Glomerular visceral epithelial cell (primary cell): Measurements from ENCODE around the gene NEUROD4.
"Not testable (repeated sequence)": the region's sequence is repeated elsewhere in the genome, so short reads cannot be mapped to it uniquely, and the experiment has no call there.

ENCODE experiments used
- DNase-seq: peaks from one replicate; pipeline ENCODE4 v3.0.0-alpha.2; 2016; ENCODE audit errors: extremely low spot score

NEUROD4 gene, protein sequence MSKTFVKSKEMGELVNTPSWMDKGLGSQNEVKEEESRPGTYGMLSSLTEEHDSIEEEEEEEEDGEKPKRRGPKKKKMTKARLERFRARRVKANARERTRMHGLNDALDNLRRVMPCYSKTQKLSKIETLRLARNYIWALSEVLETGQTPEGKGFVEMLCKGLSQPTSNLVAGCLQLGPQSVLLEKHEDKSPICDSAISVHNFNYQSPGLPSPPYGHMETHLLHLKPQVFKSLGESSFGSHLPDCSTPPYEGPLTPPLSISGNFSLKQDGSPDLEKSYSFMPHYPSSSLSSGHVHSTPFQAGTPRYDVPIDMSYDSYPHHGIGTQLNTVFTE

DNA sequence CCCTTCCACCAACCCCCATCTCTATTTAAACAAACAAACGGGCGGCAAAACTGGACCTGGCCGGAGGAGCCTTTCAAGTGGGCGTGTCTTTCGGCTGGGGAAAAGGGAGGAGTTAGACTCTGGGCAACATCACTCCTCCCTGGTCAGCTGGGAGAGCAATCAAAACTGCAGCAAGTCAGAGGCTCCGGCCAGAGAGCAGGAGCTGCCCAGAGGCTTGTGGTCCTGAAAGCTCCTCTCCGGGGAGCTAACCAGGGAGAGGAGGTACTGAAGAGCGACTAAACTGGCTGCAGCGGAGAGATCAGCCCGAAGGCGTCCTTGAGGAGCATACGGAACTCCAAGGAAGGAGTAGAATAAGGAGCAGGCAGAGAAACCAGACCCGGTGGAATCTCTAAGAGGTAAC, at the start of gene NEUROD4:
NEUROD4 (plus strand) TSS at position 191 of the 400 bp plus-strand sequence. CDS start 6,466 bp downstream, outside the sequence.
- DNase-seq = peak; percentile 25

DNA sequence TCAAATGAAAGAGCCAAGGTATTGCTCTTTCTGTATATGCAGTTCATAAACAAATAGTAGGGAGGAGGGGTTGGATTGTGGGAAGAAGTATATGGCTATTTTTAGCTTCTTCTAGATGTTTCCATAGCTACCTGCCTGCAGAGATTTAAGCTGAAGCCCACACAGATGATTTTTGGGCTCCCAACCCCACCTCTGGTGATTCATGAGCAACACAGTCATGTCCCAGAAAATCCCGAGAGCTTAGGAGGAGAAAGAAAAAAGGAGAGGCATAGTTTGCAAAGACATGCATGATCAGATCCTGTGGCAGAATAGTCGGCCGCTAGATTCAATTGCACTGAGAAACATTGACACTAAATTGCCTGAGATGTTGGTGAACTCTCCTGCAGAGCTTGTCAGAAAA, 49.0 kb upstream of the NEUROD4 start:
- DNase-seq = no peak

DNA sequence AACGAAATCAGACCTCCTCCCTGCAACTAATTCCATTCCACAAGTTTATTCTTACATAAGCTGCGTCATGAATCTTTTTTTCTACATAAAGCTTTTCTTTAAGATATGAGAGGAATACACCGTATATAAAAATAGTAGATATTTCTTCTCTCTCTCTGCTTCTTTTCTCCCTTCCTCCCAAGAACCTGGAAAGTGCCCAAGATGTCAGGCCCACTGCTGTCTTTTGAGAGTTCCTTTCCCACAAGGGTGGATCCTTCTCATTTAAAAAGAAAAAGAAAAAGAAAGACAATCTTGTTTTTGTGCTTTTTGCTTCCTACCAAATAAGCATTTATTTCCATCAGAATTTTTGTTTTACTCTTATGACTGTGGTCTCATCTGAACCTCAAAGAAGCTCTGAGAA, 46.2 kb upstream of the NEUROD4 start:
- no peak for DNase-seq

DNA sequence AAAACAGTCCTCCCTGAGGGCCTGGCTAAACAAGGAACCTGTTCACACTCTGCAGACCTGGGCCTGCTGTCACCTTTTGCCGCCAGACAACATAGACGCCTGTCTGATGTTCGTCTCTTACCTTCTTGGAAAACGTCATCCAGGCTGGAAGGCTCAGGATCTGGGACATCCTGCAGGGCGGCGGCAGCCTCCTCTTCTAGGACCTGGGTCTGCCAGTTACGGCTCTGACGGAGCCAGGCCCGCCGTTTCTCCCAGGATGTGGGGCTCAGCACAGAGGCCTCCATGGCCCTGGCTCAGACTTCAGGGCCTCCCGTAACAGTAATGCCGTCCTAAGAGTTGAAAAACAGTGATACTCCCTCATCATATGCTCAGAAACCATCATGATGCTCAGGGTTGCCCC, 45.5 kb upstream of the NEUROD4 start:
- DNase-seq = no peak

DNA sequence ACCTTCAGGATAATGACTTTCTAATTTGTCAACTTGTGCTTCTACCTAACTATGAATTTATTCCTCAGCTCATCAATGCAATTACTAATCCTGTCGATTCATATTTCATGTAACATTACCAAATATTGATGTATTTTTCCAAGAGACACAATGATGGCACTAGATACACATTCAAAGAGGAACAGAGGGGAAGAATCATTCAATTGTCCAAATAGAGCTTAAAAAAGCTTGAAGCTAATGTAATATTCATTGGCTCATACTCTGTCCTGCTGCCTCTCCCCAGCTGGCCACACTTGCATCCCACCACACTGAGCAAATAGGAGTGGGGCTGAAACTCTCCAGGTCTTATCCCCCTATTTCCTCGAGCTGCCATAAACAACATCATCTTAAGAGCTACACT, 44.5 kb upstream of the NEUROD4 start:
- DNase-seq = no peak

DNA sequence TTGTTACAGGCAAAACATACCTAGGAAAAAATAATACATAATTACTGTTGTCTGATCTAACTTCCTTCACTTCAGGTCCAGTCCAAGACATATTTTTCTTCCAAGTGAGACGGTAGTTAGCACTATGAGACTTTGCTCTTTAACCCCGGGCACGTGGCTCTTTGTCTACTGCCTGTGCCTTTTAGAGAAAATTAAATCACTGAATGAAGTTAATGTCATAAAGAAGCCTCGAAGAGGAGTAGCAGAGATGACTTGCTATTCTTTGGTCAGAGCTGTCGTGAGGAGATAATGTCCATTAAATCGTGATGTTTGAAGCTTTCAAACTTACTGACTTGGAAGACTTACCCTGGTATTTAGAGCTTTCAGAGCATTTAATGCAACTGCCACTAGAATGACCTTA, 43.9 kb upstream of the NEUROD4 start:
- no peak for DNase-seq

DNA sequence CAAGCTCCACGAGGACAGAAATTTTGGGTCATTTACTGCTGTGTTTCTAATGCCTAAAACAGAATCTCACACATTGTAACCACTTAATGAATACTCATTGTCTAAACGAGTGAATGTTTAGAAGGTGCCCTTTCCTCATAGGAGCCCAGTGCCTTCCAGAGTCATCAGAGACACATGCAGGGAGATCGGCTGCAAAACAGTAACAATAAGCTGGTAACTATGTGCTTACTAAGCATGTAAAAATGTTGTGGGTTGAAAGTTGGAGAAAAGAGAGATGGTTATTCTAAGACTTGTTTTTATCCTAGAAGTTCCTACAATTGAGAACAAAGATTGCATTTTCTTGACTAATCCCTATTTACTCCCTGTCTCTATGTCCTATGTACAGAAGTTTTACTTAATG, 42.6 kb upstream of the NEUROD4 start:
- DNase-seq = peak; percentile 8

DNA sequence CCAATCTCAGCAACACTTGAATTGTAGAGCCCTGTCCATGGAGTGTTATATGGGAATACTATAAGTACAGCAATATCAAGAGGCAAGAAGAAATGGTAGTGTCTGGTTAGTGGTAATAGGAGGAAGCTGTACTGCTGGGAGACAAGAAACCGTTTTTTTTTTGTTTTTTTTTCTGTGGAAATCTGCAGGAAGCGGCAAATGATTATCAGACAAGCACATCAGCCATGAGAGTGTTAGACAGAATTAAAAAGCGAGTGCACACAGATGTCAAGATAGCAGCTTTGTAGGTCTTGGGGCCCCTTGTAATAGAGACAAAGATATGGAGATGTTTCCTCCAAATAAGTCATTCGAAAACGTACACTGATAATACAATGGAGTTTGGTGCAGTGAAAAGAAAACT, 41.9 kb upstream of the NEUROD4 start:
- no peak for DNase-seq

DNA sequence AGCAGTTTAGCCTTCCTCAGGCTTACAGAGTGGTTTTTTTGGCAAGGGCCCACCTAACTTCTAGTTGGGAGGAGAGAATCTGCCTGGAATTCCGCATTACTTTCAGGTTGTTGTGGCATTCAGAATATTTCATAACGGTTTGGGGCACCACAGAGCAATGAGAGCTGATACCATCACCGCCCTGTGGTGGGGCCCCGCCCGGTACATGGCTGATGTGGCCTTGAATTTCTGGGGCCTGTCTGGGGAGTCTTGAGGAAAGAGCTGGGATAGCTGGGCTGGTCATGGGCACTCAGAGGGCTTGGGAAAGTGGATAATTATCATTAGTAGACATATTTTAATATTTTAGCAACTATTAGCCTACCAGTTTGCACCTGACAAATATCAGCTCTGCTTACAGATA, 39.4 kb upstream of the NEUROD4 start:
- no peak for DNase-seq

DNA sequence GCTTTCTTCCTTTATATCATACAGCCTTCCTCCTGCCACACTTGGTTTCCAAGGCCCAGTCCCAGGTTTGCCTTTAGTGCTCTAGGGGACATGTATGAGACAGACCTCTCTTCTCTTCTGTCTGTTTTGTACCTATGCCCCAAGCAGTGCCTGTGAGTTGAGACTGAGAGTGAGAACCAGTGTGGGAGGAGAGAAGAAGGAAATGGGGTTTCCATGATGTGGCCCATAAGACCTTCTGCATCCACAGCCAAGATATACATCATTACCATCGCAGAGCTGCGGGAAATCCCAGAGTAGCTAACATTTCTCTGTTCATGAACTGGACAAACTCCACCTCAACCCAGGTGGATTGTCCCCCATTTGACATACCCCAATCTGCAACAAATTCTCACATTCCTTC, 38.0 kb upstream of the NEUROD4 start:
- no peak for DNase-seq

DNA sequence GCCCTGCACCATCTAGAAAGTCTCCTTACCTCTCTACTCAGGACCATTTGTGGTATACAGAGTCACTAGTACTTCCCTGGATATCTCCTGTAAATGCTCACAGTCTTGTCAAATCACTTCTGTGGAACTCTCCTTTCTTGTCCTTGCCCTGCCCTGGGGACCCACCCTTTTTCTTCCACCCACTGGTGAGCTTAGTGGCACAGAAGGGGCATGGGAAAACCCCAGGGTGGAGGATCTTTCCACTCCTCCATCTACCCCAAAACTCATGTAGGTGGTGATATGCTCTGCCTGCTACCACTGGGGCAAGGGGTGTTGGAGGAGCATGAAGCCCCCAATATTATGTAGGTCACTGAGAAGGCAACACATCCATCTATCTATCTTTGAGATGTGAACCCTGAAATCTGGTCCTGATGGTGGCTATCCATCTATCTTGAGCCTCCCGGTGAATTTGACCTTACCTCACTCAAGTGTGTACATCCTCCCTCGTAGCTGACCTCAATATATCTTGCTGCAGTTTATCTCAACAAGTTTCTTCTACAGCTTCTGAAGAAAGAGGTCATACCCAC, 36.2 kb upstream of the NEUROD4 start:
- DNase-seq = no peak

DNA sequence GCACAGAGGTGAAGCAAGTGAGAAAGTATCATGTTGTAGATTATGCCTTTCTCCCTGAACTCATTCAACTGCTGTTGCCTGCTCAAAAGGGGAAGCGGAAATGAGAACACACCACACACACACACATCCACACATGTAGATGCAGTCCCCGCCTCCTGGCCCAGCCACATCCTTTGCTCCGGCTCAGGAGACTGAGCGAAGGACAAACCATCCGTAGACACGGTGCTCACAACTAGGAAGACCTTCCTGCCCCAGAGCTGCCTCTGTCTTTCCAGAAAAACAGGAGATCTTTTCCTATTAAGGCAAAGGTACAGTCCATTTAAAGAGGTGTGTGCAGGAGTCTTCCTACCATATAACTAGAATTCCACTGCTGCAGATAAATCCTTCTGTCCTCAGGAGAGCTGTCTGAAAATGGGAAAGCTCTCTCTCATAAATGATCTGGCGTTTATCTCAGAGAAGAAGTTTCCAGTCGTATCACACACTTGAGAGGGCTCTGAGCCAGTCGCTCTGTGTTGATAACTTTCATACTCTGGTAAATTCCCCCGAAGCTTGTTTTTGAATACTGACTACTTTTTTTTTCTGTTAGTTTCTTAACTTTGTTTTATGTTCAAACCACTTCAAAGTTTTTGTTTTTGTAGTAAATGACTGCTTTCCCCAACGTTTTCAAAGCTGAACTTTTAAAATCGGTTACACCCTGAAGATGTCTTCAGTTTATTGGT, 35.0 kb upstream of the NEUROD4 start, which contains the start of gene TESPA1:
TESPA1 (minus strand) TSS at position 105 of the 719 bp plus-strand sequence. CDS start 10,200 bp downstream, outside the sequence.
- DNase-seq = no peak

DNA sequence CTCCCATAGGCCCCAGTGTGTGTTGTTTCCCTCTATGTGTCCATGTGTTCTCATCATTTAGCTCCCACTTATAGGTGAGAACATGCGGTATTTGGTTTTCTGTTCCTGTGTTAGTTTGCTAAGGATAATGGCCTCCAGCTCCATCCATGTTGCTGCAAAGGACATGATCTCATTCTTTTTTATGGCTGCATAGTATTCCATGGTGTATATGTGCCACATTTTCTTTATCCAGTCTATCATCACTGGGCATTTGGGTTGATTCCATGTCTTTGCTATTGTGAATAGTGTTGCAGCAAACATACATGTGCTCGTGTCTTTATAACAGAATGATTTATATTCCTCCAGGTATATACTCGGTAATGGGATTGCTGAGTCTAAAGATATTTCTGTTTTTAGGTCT, 33.0 kb upstream of the NEUROD4 start:
- not testable (repeated sequence) for DNase-seq

DNA sequence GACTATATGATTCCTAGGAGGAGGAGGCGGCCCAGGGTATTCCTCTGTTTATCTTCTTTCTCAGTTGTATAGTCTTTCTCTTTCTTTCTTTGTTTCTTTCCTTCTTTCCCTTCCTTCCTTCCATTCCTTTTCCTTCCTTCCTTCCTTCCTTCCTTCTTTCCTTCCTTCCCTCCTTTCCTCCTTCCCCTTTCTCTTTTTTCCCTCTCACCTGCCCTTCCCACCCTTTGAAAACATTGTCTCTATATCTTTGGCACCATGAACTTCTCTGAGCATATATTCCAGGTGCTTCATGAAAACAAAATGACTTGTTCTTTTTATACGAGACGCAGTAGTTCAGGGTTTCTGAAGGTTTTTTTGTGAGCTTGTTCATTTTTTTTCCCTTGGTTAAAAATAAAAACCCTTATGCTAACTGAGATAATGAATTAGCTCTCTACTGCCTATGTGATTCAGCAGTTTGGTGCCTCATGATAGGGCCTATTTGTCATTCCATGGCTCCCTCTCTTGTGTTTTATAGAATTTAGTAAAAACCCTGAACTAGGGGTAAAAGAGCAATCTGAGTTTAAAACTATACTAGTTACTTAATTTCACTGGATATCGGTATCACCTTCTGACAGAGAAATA, 32.1 kb upstream of the NEUROD4 start:
- DNase-seq = no peak

DNA sequence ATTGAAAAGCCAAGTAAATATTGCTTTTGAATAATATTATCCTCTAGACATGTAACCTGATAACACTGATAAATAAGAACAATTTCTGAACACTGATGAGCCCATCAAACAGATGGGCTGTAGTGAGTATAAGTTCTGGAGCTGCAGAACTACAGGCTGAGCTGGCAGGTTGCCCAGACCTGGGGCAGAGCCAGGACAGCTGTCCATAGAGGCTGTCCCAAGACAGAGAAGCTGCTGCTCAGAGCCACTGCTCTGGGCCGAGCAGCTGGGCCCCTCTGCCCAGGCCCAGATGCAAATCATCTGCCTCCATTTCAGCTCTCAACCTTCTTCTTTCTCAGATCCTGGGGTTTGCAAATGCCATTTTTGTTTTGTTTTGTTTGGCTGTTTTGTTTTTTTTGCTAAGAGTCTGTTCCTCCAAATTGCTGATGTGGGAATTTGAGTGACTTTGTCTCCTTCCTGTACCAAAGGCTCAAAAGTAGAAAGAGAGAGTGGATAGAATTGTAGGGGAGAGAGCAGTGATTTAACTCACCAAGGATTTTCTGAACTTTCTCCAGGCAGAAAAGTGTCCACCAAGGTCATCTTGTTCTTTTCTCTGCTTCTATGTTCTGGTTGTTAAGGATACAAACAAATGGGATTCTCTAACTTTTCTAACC, 31.2 kb upstream of the NEUROD4 start:
- DNase-seq = peak; percentile 10

DNA sequence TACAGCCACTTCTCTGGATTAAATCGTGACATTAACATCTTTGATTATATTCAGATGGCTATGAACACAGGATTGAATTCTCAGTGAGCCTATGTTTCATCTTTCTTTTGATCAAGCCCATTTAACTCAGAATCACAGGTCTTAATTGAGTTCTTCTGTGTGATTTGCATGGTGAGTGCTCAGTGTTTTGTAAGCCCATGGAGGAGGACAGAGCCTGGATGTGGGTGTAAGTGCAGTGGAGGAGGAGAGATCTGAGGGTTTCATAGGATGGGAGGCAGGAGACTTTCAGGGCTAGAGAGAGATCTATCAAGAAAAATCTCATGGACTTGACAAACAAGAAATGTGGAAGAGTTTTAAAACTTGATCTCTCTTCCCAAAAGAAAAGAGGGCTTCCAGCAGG, 29.9 kb upstream of the NEUROD4 start:
- no peak for DNase-seq

DNA sequence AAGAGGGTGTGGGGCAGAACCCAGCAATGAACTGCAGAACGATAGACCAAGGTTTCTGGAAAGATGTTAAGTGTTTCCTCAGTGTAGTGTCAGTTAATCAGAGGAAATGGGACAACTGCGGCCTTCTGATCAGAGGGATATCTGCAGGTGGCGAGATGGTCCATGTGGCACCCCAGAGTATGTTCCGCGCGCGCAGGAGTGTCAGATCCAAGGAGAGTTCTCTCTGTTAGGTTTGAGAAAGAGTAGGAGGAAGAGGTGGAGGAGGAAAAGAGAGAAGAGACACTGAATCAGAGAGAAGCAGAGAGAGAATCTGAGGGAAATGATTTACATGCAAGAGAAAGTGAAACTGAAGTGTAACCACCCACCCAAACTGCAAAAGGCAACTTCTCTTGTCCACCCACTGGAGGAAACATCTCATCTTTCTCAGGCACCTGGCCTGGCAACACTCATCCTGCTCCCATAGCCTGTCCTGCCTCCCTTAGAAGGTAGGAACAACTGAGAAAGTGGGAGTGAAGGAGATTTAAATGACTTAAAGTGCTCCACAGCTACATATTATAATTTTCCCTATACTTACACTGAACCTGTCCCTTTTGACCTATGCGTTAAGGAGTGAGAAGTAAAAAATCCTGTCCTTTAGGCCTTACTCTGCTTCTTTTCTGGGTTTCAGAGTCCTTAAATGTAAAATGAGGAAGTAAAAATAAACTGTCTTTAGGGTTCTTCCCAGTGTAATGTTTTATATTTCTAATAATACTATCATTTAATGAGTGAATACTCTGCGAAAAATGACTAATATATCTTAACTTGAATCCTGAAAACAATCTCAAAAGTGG, 28.4 kb upstream of the NEUROD4 start:
- DNase-seq = no peak

DNA sequence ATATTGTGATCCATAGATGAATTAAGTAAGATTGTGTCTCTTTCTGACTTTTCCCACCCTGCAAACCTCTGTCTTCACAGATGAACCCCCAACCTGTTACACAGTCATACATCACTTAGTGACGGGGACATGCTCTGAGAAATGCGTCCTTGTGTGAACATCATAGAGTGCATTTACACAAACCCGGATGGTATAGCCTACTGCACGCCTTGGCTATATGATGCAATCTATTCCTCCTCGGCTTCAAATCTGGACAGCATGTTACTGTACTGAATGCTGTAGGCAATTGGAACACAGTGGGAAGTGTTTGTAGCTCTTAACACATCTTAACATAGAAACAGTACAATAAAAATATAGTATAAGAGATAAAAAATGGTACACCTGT, 27.8 kb upstream of the NEUROD4 start:
- DNase-seq = no peak

DNA sequence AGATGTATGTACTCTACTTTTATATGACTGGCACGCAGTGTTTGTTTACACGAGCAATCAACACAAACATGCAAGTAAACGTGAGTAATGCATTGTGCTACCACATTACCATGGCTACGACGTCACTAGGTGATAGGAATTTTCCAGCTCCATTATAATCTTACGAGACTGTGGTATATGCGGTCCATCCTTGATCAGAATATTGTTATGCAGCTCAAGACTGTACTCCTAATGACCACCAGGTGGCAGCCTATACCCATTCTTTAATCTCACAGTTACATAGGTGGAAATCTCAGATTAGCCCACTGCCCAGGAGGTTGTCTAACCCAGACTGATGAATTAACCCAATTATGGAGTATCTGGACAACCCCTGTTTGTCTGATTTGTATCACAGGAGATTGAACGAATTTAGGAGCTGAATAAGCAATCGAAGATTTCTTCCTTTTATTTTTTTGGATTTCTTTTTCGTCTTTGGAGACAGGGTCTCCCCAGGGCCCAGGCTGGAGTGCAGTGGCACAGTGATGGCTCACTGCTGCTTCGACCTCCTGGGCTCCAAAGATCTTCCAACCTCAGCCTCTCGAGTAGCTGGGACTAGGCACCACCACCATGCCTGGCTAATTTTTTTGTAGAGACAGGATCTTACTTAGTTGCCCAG, 26.5 kb upstream of the NEUROD4 start:
- DNase-seq = peak; percentile 62

DNA sequence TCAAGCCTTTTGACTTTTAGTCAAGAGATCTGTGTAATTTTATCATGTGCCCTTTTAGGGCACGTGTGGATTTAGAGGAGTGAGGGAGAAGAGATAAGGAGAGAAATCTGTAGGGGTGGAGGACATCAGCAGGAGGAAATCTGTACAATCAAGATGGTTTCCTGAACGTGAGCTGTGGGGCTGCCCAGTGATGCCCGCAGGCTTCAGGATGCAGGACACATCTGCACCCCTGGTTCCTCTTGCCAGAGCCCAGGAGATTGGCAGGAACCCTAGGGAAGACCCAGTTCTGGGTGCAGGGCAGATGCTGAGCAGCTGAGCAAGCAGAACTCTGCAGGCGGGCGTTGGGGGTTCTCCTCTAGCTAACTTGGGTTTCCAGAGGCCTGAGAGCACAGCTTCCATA, 23.6 kb upstream of the NEUROD4 start:
- DNase-seq = no peak
